ENCODE results near the gene GLCE.

Gene GLCE

GRCh38 chr15:69232765-69233164 lies 72.3 kb downstream of the GLCE start:
- Histone ChIP-seq H3K4me3 (ENCODE audit: low read length, poor library complexity, severe bottlenecking) (no peak overlapping the region), H4K20me1 (ENCODE audit: insufficient read depth, low read length, poor library complexity, severe bottlenecking) (no peaks in the 10 kb centered on the region), H3K27me3 (ENCODE audit: insufficient read depth, low read length, poor library complexity, severe bottlenecking) (no peaks in the 10 kb centered on the region), H3K4me2 (ENCODE audit: low read depth, low read length, poor library complexity, severe bottlenecking) (no peak overlapping the region), H3F3A (ENCODE audit: low read depth) (no peaks in the 10 kb centered on the region), H3K4me1 (ENCODE audit: insufficient read depth, low read length, poor library complexity, severe bottlenecking) (no peaks in the 10 kb centered on the region), H3K9me2 (replicated peaks; ENCODE audit: low read depth, low read length) (no peaks in the 10 kb centered on the region), H2AFZ (ENCODE audit: low read length) (no peak overlapping the region), H3K9ac (ENCODE audit: low read depth, low read length, poor library complexity, severe bottlenecking) (no peak overlapping the region), H3K79me2 (ENCODE audit: insufficient read depth, low read length) (no peaks in the 10 kb centered on the region), H3K9me3 (ENCODE audit: insufficient read depth, low read depth, low read length) (no peaks in the 10 kb centered on the region), H3K36me3 (ENCODE audit: insufficient read depth, low read length) (no peaks in the 10 kb centered on the region)
- TF ChIP-seq CTCF (conservative IDR thresholded peaks at IDR 0.05; ENCODE audit: low read length) (no peak), EZH2phosphoT487 (IDR thresholded peaks at IDR 0.05; ENCODE audit: borderline replicate concordance) (no peak)

- Histone ChIP-seq H3K27me3 (ENCODE audit: insufficient read depth, low read length, poor library complexity, severe bottlenecking) (no peaks in the 10 kb centered on the region), H3K9me2 (replicated peaks; ENCODE audit: low read depth, low read length) (no peaks in the 10 kb centered on the region), H3K4me3 (ENCODE audit: low read length, poor library complexity, severe bottlenecking) (no peak overlapping the region), H3K4me2 (ENCODE audit: low read depth, low read length, poor library complexity, severe bottlenecking) (no peak overlapping the region), H4K20me1 (ENCODE audit: insufficient read depth, low read length, poor library complexity, severe bottlenecking) (no peaks in the 10 kb centered on the region), H3K36me3 (ENCODE audit: insufficient read depth, low read length) (no peaks in the 10 kb centered on the region), H3K9ac (ENCODE audit: low read depth, low read length, poor library complexity, severe bottlenecking) (no peak overlapping the region), H3K79me2 (ENCODE audit: insufficient read depth, low read length) (no peaks in the 10 kb centered on the region), H3K9me3 (ENCODE audit: insufficient read depth, low read depth, low read length) (no peaks in the 10 kb centered on the region), H3K4me1 (ENCODE audit: insufficient read depth, low read length, poor library complexity, severe bottlenecking) (no peaks in the 10 kb centered on the region), H2AFZ (ENCODE audit: low read length) (no peak overlapping the region), H3F3A (ENCODE audit: low read depth) (no peaks in the 10 kb centered on the region)
- TF ChIP-seq EZH2phosphoT487 (IDR thresholded peaks at IDR 0.05; ENCODE audit: borderline replicate concordance) (no peak), CTCF (conservative IDR thresholded peaks at IDR 0.05; ENCODE audit: low read length) (no peak)
These were observed 74.2 kb downstream of the GLCE start for GRCh38 chr15:69234676-69235075.

GRCh38 chr15:69236505-69236904 lies 76.1 kb downstream of the GLCE start:
- H3K9me3 ChIP-seq (ENCODE audit: insufficient read depth, low read depth, low read length) = no peaks in the 10 kb centered on the region
- no peaks in the 10 kb centered on the region for H3K4me1 ChIP-seq (ENCODE audit: insufficient read depth, low read length, poor library complexity, severe bottlenecking)
- H2AFZ ChIP-seq (ENCODE audit: low read length) = no peak overlapping the region
- TF ChIP-seq EZH2phosphoT487 (IDR thresholded peaks at IDR 0.05; ENCODE audit: borderline replicate concordance) (no peak), CTCF (conservative IDR thresholded peaks at IDR 0.05; ENCODE audit: low read length) (no peak)
- no peak overlapping the region for H3K4me3 ChIP-seq (ENCODE audit: low read length, poor library complexity, severe bottlenecking)
- no peak overlapping the region for H3K4me2 ChIP-seq (ENCODE audit: low read depth, low read length, poor library complexity, severe bottlenecking)
- H4K20me1 ChIP-seq (ENCODE audit: insufficient read depth, low read length, poor library complexity, severe bottlenecking) = no peaks in the 10 kb centered on the region
- no peaks in the 10 kb centered on the region for H3F3A ChIP-seq (ENCODE audit: low read depth)
- H3K36me3 ChIP-seq (ENCODE audit: insufficient read depth, low read length) = no peaks in the 10 kb centered on the region
- H3K9ac ChIP-seq (ENCODE audit: low read depth, low read length, poor library complexity, severe bottlenecking) = no peak overlapping the region
- H3K27me3 ChIP-seq (ENCODE audit: insufficient read depth, low read length, poor library complexity, severe bottlenecking) = no peaks in the 10 kb centered on the region
- H3K9me2 ChIP-seq (replicated peaks; ENCODE audit: low read depth, low read length) = no peaks in the 10 kb centered on the region
- H3K79me2 ChIP-seq (ENCODE audit: insufficient read depth, low read length) = no peaks in the 10 kb centered on the region
